ENCODE measurements around the gene EPHA5.

The EPHA5 gene

DNA sequence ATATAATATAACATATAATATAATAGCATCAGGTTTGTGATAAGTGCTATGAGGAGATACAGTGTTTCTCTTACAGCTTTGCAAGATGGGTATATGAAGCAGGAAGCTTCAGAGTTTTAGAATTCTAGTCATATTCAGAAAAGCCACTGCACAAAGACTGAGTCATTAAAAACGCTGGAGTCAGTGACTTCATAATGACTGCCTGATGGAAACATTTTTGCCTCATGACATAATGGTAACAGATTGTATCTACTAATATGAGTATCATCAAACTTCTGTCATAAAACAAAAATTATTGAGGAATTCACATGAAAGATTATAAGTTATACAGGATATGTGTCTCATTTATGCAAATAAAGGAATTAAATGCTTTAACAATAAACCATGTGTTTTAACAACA lies 46.8 kb downstream of the EPHA5 start:
- DNase-seq, result no peak

DNA sequence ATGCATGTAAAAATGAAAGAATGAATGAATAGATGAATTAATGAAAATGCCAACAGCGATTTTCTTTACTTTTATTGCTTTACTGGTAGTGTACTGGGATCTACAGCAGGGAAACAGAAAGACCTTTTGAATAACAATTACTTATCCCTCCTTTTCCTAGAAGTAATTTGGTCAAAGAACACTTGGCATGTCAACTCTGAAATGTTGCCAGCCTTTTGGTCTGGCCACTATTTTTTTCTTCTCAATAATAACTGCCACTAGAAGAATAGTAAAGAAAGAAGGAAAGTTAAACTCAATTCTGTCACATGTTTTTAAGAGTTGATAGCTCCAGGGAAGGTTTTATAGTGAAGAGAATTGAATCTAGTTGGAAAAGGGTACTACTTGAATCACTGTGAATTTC lies 52.9 kb downstream of the EPHA5 start:
- DNase-seq, result no peak

- no peak for DNase-seq
Measured at GRCh38 chr4:65604515-65604914, 65.8 kb downstream of the EPHA5 start.

DNA sequence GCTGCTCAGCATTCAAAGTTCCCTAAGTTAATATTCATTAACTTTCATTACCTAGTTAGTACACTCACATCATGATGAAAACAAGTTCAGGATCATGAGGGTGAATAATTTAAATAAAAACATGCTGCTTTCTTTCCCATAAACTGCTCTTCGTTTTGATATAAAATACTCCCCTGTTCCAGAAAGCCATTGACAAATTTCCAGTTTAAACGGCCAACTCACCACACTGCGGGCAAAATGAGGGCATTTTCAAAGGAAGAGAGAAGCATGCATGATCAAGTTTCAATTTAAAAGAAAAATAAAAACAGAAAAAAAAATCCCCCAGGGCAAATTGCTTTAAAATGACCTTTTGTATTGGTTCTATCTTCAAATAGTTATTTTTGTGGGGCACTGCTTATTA lies 69.6 kb downstream of the EPHA5 start:
- DNase-seq, result no peak

- DNase-seq, result no peak
Measured at GRCh38 chr4:65599340-65599739, 70.9 kb downstream of the EPHA5 start.

- DNase-seq, result no peak
Measured at GRCh38 chr4:65597697-65598096, 72.6 kb downstream of the EPHA5 start.

DNA sequence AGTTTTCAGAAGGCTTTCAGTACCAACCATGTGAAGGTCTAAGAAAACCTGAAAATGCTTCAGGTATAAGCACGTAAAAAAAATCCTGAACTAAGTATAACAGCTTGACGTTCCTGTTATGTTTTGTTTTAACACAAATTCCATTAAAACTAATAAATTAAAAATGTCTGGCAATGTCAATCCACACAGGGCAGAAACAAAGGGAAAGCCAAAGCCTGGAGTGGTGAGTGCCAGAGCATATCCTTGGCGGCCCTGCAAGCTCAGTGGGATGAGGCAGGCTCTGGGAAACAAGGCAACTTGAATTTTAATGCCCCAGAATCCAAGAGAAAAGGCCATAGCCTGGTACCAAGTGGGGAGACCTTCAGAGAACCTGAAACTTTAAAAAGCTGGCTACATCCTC lies 78.2 kb downstream of the EPHA5 start:
- no peak for DNase-seq

GRCh38 chr4:65589921-65590320 lies 80.4 kb downstream of the EPHA5 start:
- no peak for DNase-seq

GRCh38 chr4:65589331-65589730 lies 81.0 kb downstream of the EPHA5 start:
- DNase-seq, result no peak

DNA sequence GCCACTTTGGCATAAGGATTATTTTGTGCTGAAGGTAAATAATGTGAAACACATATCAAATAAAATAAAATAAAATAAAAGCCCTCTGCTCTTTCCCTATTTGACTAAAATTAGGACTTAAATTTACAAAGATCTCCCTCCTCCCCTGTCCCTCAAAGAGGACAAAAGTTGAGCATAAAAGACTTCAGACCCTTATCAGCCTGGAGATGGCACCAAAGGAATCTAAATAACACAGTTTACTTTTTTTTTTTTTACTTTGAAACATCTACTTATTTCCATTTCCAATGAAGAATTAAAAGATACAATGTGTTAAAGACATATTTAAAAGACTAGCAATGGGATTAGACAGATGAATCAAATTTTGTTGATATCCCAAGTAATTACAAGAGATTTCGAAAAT lies 89.7 kb downstream of the EPHA5 start:
- no peak for DNase-seq

DNA sequence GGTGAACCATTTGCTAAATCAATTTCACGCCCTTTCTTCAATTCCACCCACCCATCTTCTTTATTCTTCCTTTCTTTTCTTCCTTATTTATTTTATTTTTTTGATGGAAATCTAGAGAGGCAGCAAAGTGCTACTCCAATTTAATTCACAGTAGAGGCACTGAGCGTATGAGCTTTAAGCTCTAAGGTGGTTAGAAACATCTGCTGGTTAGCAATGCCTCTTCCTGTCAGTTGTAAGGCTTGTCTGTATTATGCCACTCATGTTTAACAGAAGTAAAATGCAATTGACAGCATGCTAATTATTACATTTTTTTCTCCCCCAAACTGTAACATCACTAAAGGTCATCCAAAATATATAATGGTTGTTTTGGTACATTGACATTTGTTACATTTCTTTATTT lies 103.8 kb downstream of the EPHA5 start:
- DNase-seq, result no peak

DNA sequence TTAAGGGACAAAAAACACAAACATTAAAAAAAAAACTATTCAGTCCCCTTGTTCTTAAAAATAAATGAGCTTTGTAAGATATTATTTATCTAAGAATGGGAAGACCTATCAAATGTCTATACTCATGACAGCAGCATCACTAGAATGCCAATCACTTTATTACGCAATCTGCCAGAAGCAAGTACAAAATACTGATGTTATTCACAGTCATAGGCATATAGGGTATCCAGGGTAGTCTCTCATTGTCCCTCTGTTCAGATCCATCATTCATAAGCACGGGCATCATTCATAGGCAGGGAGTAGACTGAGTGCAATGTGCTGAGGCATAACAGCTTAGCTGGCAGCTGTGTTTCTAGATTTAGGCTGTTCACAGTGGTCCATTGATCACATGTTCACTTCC lies 109.1 kb downstream of the EPHA5 start:
- no peak for DNase-seq

DNA sequence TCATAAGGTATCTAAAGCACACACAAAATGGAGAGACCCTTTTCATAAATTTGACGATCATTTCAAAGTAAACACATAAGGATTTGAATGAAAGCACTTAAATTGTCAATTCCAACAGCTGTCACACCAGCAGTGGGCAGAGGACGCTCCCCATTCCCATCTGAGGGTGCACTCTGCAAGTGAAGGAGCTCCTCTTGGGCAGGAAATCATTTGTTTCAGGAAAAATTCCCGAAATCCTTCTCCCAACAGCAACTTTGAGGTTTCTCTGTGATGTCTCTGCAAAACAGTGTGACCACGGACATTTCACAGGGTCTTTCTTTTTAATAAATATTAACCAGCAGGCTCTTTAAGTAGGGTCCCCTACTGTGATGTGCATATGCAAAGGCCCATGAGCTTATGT lies 111.0 kb downstream of the EPHA5 start:
- no peak for DNase-seq

DNA sequence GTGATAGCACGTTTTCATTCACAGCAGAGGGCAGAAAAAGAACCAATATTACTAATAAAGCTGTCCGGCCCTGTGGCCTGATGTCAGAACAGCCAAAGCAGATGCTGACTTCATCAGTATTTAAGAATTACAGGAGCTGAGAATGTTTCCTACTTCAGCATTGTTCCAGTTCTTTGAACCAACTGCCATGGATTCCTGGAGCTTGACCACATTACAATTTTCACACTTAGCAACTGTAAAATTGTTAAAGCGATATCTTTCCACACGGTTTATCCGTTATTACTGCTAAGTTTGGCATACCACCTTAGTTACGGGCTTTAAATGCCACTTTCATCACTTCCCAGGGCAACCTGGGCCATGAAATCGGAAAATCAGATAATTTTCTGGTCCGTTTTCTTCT lies 118.2 kb downstream of the EPHA5 start:
- no peak for DNase-seq

GRCh38 chr4:65550500-65550899 lies 119.8 kb downstream of the EPHA5 start:
- DNase-seq, result no peak

GRCh38 chr4:65546882-65547416 lies 123.3 kb downstream of the EPHA5 start:
- no peak for DNase-seq

GRCh38 chr4:65538571-65538970 lies 131.7 kb downstream of the EPHA5 start:
- DNase-seq, result no peak

GRCh38 chr4:65535113-65535512 lies 135.2 kb downstream of the EPHA5 start:
- no peak for DNase-seq

- DNase-seq, result no peak
Measured at GRCh38 chr4:65521666-65522065, 148.6 kb downstream of the EPHA5 start.

DNA sequence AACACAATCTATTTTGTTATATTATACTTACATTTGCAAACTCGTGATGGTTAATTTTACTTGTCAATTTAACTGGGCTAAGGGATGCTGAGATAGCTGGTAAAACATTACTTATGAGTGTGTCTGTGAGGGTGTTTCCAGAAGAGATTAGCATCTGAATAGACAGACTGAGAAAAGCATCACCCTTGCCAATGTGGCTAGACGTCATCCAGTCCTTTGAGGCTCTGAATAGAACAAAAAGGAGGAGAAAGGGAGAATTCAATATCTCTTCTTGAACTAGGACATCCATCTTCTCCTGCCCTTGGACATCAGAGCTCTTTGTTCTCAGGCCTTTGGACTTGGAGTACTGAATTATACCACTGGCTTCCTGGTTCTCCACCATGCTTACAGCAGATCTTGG lies 154.6 kb downstream of the EPHA5 start:
- DNase-seq, result no peak

- no peak for DNase-seq
Measured at GRCh38 chr4:65510976-65511375, 159.3 kb downstream of the EPHA5 start.

- no peak for DNase-seq
Measured at GRCh38 chr4:65508168-65508567, 162.1 kb downstream of the EPHA5 start.

DNA sequence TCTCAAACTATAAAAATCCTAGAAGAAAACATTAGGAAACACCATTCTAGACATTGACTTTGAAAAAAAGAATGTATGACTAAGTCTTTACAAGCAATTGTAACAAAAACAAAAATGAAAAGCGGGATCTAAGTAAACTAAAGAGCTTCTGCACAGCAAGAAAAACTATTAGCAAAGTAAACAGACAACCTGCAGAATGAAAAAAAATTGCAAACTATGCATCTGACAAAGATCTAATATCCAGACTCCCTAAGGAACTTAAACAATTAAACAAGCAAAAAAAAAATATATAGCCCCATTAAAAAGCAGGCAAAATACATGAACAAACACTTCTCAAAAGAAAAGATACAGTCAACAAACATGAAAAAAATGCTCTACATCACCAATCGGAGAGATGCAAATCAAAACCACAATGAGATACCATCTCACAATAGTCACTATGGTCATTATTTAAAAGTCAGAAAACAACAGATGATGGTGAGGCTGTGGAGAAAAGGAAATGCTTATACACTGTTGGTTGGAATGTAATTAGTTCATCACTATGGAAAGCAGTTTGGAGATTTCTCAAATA lies 168.1 kb downstream of the EPHA5 start:
- no peak for DNase-seq

GRCh38 chr4:65498606-65499005 lies 171.7 kb downstream of the EPHA5 start:
- DNase-seq, result no peak

- DNase-seq, result no peak
Measured at GRCh38 chr4:65495439-65495838, 174.8 kb downstream of the EPHA5 start.

- no peak for DNase-seq
Measured at GRCh38 chr4:65482410-65482809, 187.9 kb downstream of the EPHA5 start.

All from NCI-H1048 (cell line).